ENCODE measurements around the gene GALNT9. TPM values are rescaled to one million over a fixed set of nuclear protein-coding genes. Genes with fewer than 3 reads are reported as not detected.

The GALNT9 gene
- total RNA-seq, 1 donor from 2014 or later: 2.1 TPM

DNA sequence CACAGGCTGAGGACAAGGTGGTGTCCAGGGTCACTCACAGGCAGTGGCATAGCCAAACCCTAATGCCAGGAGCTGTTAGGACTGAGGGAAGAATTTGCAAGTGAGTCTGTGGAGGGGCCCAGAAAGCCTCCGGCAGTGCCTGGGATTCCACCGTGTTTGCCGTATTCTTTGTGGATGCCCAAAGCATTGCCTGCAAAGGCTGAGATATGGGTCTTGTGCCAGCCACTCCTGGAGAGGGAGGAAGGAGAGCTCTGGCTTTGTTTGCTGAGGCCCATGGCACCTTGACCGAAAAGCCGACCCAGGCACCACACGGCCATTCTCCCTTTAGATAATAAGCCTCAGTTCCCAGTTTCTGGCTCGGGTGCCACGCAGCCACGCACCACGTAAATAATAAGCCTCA, 35.8 kb upstream of the GALNT9 start:
- Mint-ChIP-seq H3K36me3 (ENCODE audit: low read depth, unreplicated experiment) (no peaks in the 10 kb centered on the region), H3K27ac (ENCODE audit: unreplicated experiment) (no peak overlapping the region), H3K9me3 (ENCODE audit: unreplicated experiment) (peaks cover 3% of the 10 kb centered on the region), H3K27me3 (ENCODE audit: low read depth, unreplicated experiment) (peaks cover 51% of the 10 kb centered on the region), H3K4me1 (ENCODE audit: low read depth, unreplicated experiment) (no peaks in the 10 kb centered on the region), H3K4me3 (ENCODE audit: unreplicated experiment) (no peak overlapping the region)
- no peak overlapping the region for H3K27ac ChIP-seq (ENCODE audit: low read depth, low read length)
- DNase-seq (ENCODE audit: low read depth) (no peak), FAIRE-seq (no peak)
- no peak overlapping the region for H3K9ac ChIP-seq (ENCODE audit: low read length)
- no peak overlapping the region for H3K4me3 ChIP-seq (ENCODE audit: insufficient read depth, low read depth, low read length)
- H4K20me1 ChIP-seq (ENCODE audit: insufficient read depth, low read length): no peaks in the 10 kb centered on the region
- H3K79me2 ChIP-seq (ENCODE audit: insufficient read depth, low read length): no peaks in the 10 kb centered on the region
- H3K36me3 ChIP-seq (ENCODE audit: insufficient read depth, low read length): no peaks in the 10 kb centered on the region
- no peaks in the 10 kb centered on the region for H3K4me1 ChIP-seq (ENCODE audit: insufficient read depth, low read length)
- peaks cover 3% of the 10 kb centered on the region for H3K9me3 ChIP-seq (ENCODE audit: insufficient read depth, low read depth, low read length)
- no peak overlapping the region for H3K4me2 ChIP-seq (ENCODE audit: low read length)
- H3K27me3 ChIP-seq (ENCODE audit: insufficient read depth, low read length): peaks cover under 1% of the 10 kb centered on the region
- H2AFZ ChIP-seq (ENCODE audit: low read depth, low read length): no peak overlapping the region
- no peak for TF ChIP-seq EZH2 (IDR thresholded peaks at IDR 0.05; ENCODE audit: insufficient read depth, low read length)
- TF ChIP-seq, protein P1, sequence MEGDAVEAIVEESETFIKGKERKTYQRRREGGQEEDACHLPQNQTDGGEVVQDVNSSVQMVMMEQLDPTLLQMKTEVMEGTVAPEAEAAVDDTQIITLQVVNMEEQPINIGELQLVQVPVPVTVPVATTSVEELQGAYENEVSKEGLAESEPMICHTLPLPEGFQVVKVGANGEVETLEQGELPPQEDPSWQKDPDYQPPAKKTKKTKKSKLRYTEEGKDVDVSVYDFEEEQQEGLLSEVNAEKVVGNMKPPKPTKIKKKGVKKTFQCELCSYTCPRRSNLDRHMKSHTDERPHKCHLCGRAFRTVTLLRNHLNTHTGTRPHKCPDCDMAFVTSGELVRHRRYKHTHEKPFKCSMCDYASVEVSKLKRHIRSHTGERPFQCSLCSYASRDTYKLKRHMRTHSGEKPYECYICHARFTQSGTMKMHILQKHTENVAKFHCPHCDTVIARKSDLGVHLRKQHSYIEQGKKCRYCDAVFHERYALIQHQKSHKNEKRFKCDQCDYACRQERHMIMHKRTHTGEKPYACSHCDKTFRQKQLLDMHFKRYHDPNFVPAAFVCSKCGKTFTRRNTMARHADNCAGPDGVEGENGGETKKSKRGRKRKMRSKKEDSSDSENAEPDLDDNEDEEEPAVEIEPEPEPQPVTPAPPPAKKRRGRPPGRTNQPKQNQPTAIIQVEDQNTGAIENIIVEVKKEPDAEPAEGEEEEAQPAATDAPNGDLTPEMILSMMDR (IDR thresholded peaks at IDR 0.05; ENCODE audit: insufficient read depth, low read depth, low read length): no peak

DNA sequence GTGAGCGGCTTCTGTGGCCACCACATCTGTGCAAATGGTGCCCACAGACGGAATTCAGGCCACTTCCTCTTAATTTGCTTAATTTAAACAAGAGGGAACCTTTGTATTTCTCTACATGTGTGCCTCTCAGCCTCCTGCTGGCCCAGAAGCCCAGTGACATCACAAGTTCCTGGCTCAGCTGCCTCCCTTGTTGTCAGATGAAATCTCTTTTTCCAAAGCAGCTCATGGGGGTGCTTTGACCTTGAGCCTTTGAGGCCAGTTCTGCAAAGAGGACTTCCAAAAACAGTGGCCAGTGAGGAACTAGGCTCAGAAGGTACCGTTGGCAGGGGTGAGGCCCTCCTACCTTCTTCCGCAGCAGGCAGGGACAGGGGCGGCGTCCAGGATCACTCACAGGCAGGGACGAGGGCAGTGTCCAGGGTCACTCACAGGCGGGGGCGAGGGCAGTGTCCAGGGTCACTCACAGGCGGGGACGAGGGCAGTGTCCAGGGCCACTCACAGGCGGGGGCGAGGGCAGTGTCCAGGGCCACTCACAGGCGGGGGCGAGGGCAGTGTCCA, 35.0 kb upstream of the GALNT9 start:
- H4K20me1 ChIP-seq (ENCODE audit: insufficient read depth, low read length): no peaks in the 10 kb centered on the region
- H3K4me1 ChIP-seq (ENCODE audit: insufficient read depth, low read length): no peaks in the 10 kb centered on the region
- FAIRE-seq: no peak
- H2AFZ ChIP-seq (ENCODE audit: low read depth, low read length): no peak overlapping the region
- no peak for DNase-seq (ENCODE audit: low read depth)
- H3K4me2 ChIP-seq (ENCODE audit: low read length): no peak overlapping the region
- H3K9me3 ChIP-seq (ENCODE audit: insufficient read depth, low read depth, low read length): peaks cover 3% of the 10 kb centered on the region
- H3K27ac ChIP-seq (ENCODE audit: low read depth, low read length): no peak overlapping the region
- H3K27ac Mint-ChIP-seq (ENCODE audit: unreplicated experiment): no peak overlapping the region
- no peaks in the 10 kb centered on the region for H3K4me1 Mint-ChIP-seq (ENCODE audit: low read depth, unreplicated experiment)
- H3K27me3 ChIP-seq (ENCODE audit: insufficient read depth, low read length): no peaks in the 10 kb centered on the region
- no peaks in the 10 kb centered on the region for H3K36me3 ChIP-seq (ENCODE audit: insufficient read depth, low read length)
- no peak for TF ChIP-seq EZH2 (IDR thresholded peaks at IDR 0.05; ENCODE audit: insufficient read depth, low read length)
- TF ChIP-seq, protein P1 (IDR thresholded peaks at IDR 0.05; ENCODE audit: insufficient read depth, low read depth, low read length): no peak
- no peaks in the 10 kb centered on the region for H3K36me3 Mint-ChIP-seq (ENCODE audit: low read depth, unreplicated experiment)
- no peaks in the 10 kb centered on the region for H3K79me2 ChIP-seq (ENCODE audit: insufficient read depth, low read length)
- H3K27me3 Mint-ChIP-seq (ENCODE audit: low read depth, unreplicated experiment): peaks cover 48% of the 10 kb centered on the region
- H3K4me3 Mint-ChIP-seq (ENCODE audit: unreplicated experiment): no peak overlapping the region
- H3K9me3 Mint-ChIP-seq (ENCODE audit: unreplicated experiment): peaks cover 2% of the 10 kb centered on the region
- H3K4me3 ChIP-seq (ENCODE audit: insufficient read depth, low read depth, low read length): no peak overlapping the region
- H3K9ac ChIP-seq (ENCODE audit: low read length): no peak overlapping the region

DNA sequence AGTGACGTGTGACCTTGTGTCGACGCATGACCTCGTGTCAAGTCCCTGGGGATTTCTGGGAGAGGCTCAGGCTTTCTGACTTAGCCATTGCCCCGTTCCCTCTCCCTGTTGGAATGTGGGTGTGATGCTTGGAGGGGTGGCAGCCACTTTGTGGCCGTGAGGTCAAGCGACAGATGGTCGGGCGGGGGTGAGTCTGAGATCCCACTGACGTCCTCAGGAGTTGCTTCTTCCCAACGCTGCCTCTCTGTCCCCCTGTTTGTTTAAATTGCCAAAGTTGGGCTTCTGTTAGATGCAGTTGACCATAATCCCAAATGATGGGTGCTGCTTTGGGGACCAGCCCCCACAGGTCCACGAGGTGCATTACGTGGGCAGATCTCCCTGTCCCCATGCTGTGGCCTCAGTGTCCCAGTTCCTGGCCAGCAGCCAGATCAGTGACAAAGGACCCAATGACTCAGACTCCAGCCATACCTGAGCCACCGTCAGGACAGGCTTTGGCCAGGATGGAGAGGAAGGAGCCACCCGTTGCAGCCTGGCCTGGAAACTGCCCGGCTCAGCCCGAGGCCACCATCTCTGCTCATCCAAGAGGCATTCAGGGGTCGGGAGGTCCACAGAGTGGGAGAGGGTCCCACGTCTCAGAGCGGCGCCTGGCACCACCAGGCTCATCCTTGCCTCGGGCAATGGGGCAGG, 34.4 kb upstream of the GALNT9 start:
- Histone ChIP-seq H3K4me1 (ENCODE audit: insufficient read depth, low read length) (no peaks in the 10 kb centered on the region), H3K27ac (ENCODE audit: low read depth, low read length) (no peak overlapping the region), H2AFZ (ENCODE audit: low read depth, low read length) (no peak overlapping the region), H3K36me3 (ENCODE audit: insufficient read depth, low read length) (no peaks in the 10 kb centered on the region), H4K20me1 (ENCODE audit: insufficient read depth, low read length) (no peaks in the 10 kb centered on the region), H3K9me3 (ENCODE audit: insufficient read depth, low read depth, low read length) (peaks cover 3% of the 10 kb centered on the region), H3K4me3 (ENCODE audit: insufficient read depth, low read depth, low read length) (no peak overlapping the region), H3K4me2 (ENCODE audit: low read length) (no peak overlapping the region), H3K79me2 (ENCODE audit: insufficient read depth, low read length) (no peaks in the 10 kb centered on the region), H3K9ac (ENCODE audit: low read length) (no peak overlapping the region), H3K27me3 (ENCODE audit: insufficient read depth, low read length) (no peaks in the 10 kb centered on the region)
- Mint-ChIP-seq H3K27me3 (ENCODE audit: low read depth, unreplicated experiment) (peaks cover 42% of the 10 kb centered on the region), H3K4me3 (ENCODE audit: unreplicated experiment) (no peak overlapping the region), H3K9me3 (ENCODE audit: unreplicated experiment) (peaks cover 2% of the 10 kb centered on the region), H3K27ac (ENCODE audit: unreplicated experiment) (no peak overlapping the region), H3K4me1 (ENCODE audit: low read depth, unreplicated experiment) (no peaks in the 10 kb centered on the region), H3K36me3 (ENCODE audit: low read depth, unreplicated experiment) (no peaks in the 10 kb centered on the region)
- FAIRE-seq (no peak), DNase-seq (ENCODE audit: low read depth) (no peak)
- TF ChIP-seq, protein P1 (IDR thresholded peaks at IDR 0.05; ENCODE audit: insufficient read depth, low read depth, low read length): no peak

Measured in astrocyte (in vitro differentiated cells and primary cell).